Loucy (cell line): Measurements from ENCODE around the gene OTP.
"Not testable (repeated sequence)": the region's sequence is repeated elsewhere in the genome, so short reads cannot be mapped to it uniquely, and the experiment has no call there.

Source experiments
- CTCF ChIP-seq: fragments of 200-600 bp; sonication (generic); conservative IDR thresholded peaks from 2 replicates; pipeline ENCODE4 v1.5.1; 2014; ENCODE audit warnings: mild to moderate bottlenecking, antibody characterized with exemption, low read length
- EZH2phosphoT487 ChIP-seq: fragments of 200-600 bp; IDR thresholded peaks from 2 replicates; pipeline ENCODE4 v1.6.1; 2018; ENCODE audit warnings: antibody characterized with exemption, mild to moderate bottlenecking, moderate library complexity, borderline replicate concordance

GRCh38 chr5:77582143-77582542, 56.4 kb downstream of the OTP start:
- TF ChIP-seq CTCF, EZH2phosphoT487: not testable (repeated sequence)
